Kidney (tissue), 14 donors: ENCODE data around the gene ATG16L2. TPM values are rescaled to one million over a fixed set of nuclear protein-coding genes. Genes with fewer than 3 reads are reported as not detected.
A peak's percentile ranks its signal among the peaks of the same experiment; 100 is the strongest.

ENCODE experiments used
- DNase-seq, 5 donors: peaks; one replicate each; pipeline ENCODE4 v3.0.0-alpha.2; 2013 to 2020
- FAIRE-seq: peaks from 2 replicates; lab custom pipeline; 2012; peaks lifted over from hg19 to GRCh38; lab: Jason Lieb, UNC
- H3K27ac ChIP-seq, 2 donors: one replicate each; pipeline ENCODE4 v1.7.0; 2013; ENCODE audit warnings: low read depth in 2 of 2, low read length in 2 of 2, inconsistent platforms in 1 of 2
- H3K27me3 ChIP-seq: one replicate; pipeline ENCODE4 v1.7.1; 2013; ENCODE audit warnings: low read length, inconsistent platforms; ENCODE audit not compliant: control insufficient read depth, insufficient read depth
- H3K36me3 ChIP-seq, 3 donors: one replicate each; pipeline versions ENCODE4 v1.7.0 to v1.7.1; 2013; ENCODE audit warnings: low read length in 3 of 3, control low read depth in 1 of 3, inconsistent platforms in 1 of 3; ENCODE audit not compliant: insufficient read depth in 3 of 3, control insufficient read depth in 2 of 3
- H3K4me1 ChIP-seq, 3 donors: one replicate each; pipeline versions ENCODE4 v1.7.0 to v1.7.1; 2013; ENCODE audit warnings: low read length in 3 of 3, inconsistent platforms in 1 of 3, low read depth in 1 of 3; ENCODE audit not compliant: control insufficient read depth in 2 of 3, insufficient read depth in 2 of 3
- H3K4me3 ChIP-seq, 3 donors: one replicate each; pipeline versions ENCODE4 v1.7.0 to v1.8.1; 2013; ENCODE audit warnings: low read length in 3 of 3, control low read depth in 1 of 3, inconsistent platforms in 1 of 3
- H3K9ac ChIP-seq, 3 donors: one replicate each; pipeline versions ENCODE4 v1.7.0 to v1.7.1; 2013; ENCODE audit warnings: low read length in 3 of 3, control low read depth in 1 of 3, inconsistent platforms in 1 of 3
- H3K9me3 ChIP-seq, 3 donors: one replicate each; pipeline versions ENCODE4 v1.7.0 to v1.7.1; 2013; ENCODE audit warnings: low read length in 3 of 3, control low read depth in 1 of 3, inconsistent platforms in 1 of 3; ENCODE audit not compliant: control insufficient read depth in 2 of 3, insufficient read depth in 1 of 3
- CTCF ChIP-seq: IDR thresholded peaks from 3 replicates; pipeline ENCODE4 v1.5.1; 2012; ENCODE audit warnings: mild to moderate bottlenecking, moderate library complexity, borderline replicate concordance; ENCODE audit not compliant: insufficient read depth; ENCODE audit errors: extremely low read depth
- intact Hi-C: fragments of 100-400 bp; cut with DNase I; formaldehyde crosslinking; loops from one replicate; pipeline ENCODE4 v1.11.1; 2022
- polyA plus RNA-seq: library from polyadenylated mRNA; stranded (reverse); fragments of 350-450 nt; fragmentation: Illumina TruSeq; extraction: RNeasy Lipid Tissue Mini Kit (QIAGEN cat#74804); gene quantifications from one replicate; pipeline ENCODE4 v1.2.3, GENCODE V29; 2014; ENCODE audit warnings: low read depth, low replicate concordance; ENCODE audit not compliant: insufficient read depth
- total RNA-seq: library from RNA; stranded (reverse); fragmentation: NEBNext Ultra II Directional; extraction: Animal tissue kit (Norgen Biotek cat#: 25700); gene quantifications from one replicate; pipeline ENCODE4 v1.2.1, GENCODE V29; 2021
- donor health status: control.
- donor health status: control.
- donor health status: control.
- donor health status: control.
- donor health status: control.
- donor health status: DM: yes; HTN: yes; CAD: no.
- donor health status: Normal renal cell carcinoma (clear cell type).

The ATG16L2 gene
- total and polyA plus RNA-seq, 2 donors from 2014 or later = 16.1 to 38.6 TPM

DNA sequence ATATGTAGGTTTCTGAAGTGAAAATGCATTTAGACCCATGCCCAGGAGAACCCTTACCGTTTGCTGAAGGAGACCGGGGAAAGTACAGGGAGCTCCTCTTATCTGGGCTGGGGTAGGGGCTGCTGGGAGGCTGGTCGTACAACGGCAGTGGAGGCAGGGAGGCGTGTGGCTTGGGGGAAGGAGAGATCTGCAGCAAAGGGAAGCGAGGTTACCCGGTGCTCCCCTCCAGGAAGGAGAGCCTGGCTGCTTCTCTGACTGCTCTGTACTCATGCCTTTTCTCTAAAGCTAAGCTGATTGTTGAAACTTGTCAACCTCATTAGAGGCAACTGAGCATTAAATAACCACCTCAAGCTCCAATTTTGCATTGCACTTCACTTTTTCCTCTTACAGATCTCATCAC, 27.2 kb downstream of the ATG16L2 start:
- intact Hi-C loops = no loop called here

GRCh38 chr11:72842126-72842525, 27.9 kb downstream of the ATG16L2 start:
- peaks cover 0 to 13% (median 2%) of the 10 kb centered on the region in 3 donors for H3K36me3 ChIP-seq
- no peak for TF ChIP-seq CTCF
- H3K27me3 ChIP-seq = no peaks in the 10 kb centered on the region
- peaks cover 0 to 4% (median 2%) of the 10 kb centered on the region in 3 donors for H3K4me1 ChIP-seq
- no peak for DNase-seq
- FAIRE-seq = no peak
- H3K9me3 ChIP-seq = no peaks in the 10 kb centered on the region
- intact Hi-C loops = no loop called here
- no peak overlapping the region for H3K9ac ChIP-seq
- H3K27ac ChIP-seq = peak overlapping the region in 1 of 2 donors; percentile 48
- no peak overlapping the region for H3K4me3 ChIP-seq

More for the DNA sequence above, 27.2 kb downstream of the ATG16L2 start:
- no peaks in the 10 kb centered on the region for H3K27me3 ChIP-seq
- no peak for FAIRE-seq
- no peak for DNase-seq
- peaks cover 0 to 4% (median 2%) of the 10 kb centered on the region in 3 donors for H3K4me1 ChIP-seq
- no peak overlapping the region for H3K27ac ChIP-seq
- no peaks in the 10 kb centered on the region for H3K9me3 ChIP-seq
- H3K36me3 ChIP-seq = peaks cover 0 to 13% (median 2%) of the 10 kb centered on the region in 3 donors
- no peak overlapping the region for H3K4me3 ChIP-seq
- no peak for TF ChIP-seq CTCF
- no peak overlapping the region for H3K9ac ChIP-seq

DNA sequence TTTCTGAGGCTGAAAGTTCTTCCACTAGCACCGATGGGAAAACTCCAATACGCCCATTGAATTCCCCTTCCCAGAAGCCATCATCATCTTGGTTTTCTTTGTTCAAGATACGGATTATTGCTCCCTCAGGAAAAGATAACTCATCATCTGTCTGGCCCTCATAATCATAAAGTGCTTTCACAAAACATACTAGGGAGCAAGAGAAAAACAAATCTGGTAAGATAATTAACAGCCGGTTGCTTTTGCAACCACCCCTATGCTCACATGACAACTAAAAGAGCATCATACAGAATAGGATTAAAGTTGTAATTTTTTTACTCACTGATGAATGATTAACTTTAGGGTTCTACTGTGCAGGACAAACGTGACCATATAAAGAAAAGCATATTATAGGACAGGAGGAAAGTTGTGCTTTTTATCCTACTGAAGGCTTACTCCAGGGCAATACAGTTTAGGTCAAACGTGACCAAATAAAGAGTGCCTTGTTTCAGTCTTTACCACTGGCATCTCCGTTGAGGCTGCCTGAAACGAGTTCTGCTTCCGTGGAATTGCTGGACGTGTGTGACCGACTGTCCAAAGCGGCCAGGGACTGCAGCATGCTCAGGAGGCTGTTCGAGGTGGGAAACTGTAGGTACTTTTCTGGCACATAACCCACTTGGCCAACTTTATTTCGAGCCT, 28.6 kb downstream of the ATG16L2 start:
- no peak overlapping the region for H3K4me3 ChIP-seq
- no peak for TF ChIP-seq CTCF
- peaks cover 0 to 9% (median 2%) of the 10 kb centered on the region in 3 donors for H3K36me3 ChIP-seq
- intact Hi-C loops = no loop called here
- H3K9ac ChIP-seq = no peak overlapping the region
- FAIRE-seq = no peak
- no peaks in the 10 kb centered on the region for H3K9me3 ChIP-seq
- H3K27me3 ChIP-seq = no peaks in the 10 kb centered on the region
- no peak overlapping the region for H3K27ac ChIP-seq
- peaks cover 0 to 4% (median 2%) of the 10 kb centered on the region in 3 donors for H3K4me1 ChIP-seq
- DNase-seq = peak in 1 of 5 donors; percentile 53
